MM.1S (cell line): ENCODE measurements around the gene SDHC.
"Not testable (repeated sequence)": the region's sequence is repeated elsewhere in the genome, so short reads cannot be mapped to it uniquely, and the experiment has no call there.

Experiments
- DNase-seq: peaks from one replicate; pipeline ENCODE4 v3.0.0-alpha.2; 2015
- H2AFZ ChIP-seq: fragments of 300-600 bp; sonication (generic); 2 replicates; pipeline ENCODE4 v1.6.0; 2016; ENCODE audit warnings: antibody characterized with exemption, low read length
- H3F3A ChIP-seq: fragments of 300-600 bp; sonication (generic); 2 replicates; pipeline ENCODE4 v1.6.1; 2016; ENCODE audit warnings: mild to moderate bottlenecking, antibody characterized with exemption, low read length, moderate library complexity, mixed read lengths; ENCODE audit not compliant: insufficient read depth
- H3K27ac ChIP-seq: fragments of 300-600 bp; sonication (generic); 2 replicates; pipeline ENCODE4 v1.5.1; 2016; ENCODE audit warnings: mild to moderate bottlenecking, low read length
- H3K27me3 ChIP-seq: fragments of 300-600 bp; sonication (generic); replicated peaks from 2 replicates; pipeline ENCODE4 v1.6.0; 2016; ENCODE audit warnings: low read length; ENCODE audit not compliant: insufficient read depth
- H3K36me3 ChIP-seq: fragments of 300-600 bp; sonication (generic); replicated peaks from 2 replicates; pipeline ENCODE4 v1.6.1; 2016; ENCODE audit warnings: mild to moderate bottlenecking, low read length, mixed read lengths; ENCODE audit not compliant: insufficient read depth
- H3K4me1 ChIP-seq: fragments of 300-600 bp; sonication (generic); 2 replicates; pipeline ENCODE4 v1.6.1; 2016; ENCODE audit warnings: low read length, mixed read lengths
- H3K4me2 ChIP-seq: fragments of 300-600 bp; sonication (generic); 2 replicates; pipeline ENCODE4 v1.6.0; 2016; ENCODE audit warnings: low read depth, low read length
- H3K4me3 ChIP-seq: fragments of 300-600 bp; sonication (generic); 2 replicates; pipeline ENCODE4 v1.5.1; 2016; ENCODE audit warnings: low read length, mixed read lengths
- H3K79me2 ChIP-seq: fragments of 300-600 bp; sonication (generic); 2 replicates; pipeline ENCODE4 v1.6.1; 2016; ENCODE audit warnings: mixed run types, low read length, mixed read lengths
- H3K9ac ChIP-seq: fragments of 300-600 bp; sonication (generic); 2 replicates; pipeline ENCODE4 v1.6.1; 2016; ENCODE audit warnings: low read length, mixed read lengths
- H3K9me2 ChIP-seq: fragments of 300-600 bp; sonication (generic); replicated peaks from 2 replicates; pipeline ENCODE4 v1.6.1; 2016; ENCODE audit warnings: mild to moderate bottlenecking, low read length, mixed read lengths; ENCODE audit not compliant: insufficient read depth
- H3K9me3 ChIP-seq: fragments of 300-600 bp; sonication (generic); replicated peaks from 2 replicates; pipeline ENCODE4 v1.6.1; 2016; ENCODE audit warnings: mild to moderate bottlenecking, low read length, mixed read lengths; ENCODE audit not compliant: insufficient read depth
- H4K20me1 ChIP-seq: fragments of 300-600 bp; sonication (generic); 2 replicates; pipeline ENCODE4 v1.6.1; 2016; ENCODE audit warnings: mild to moderate bottlenecking, low read length, moderate library complexity, mixed read lengths; ENCODE audit not compliant: insufficient read depth
- EZH2 ChIP-seq: fragments of 300-600 bp; sonication (generic); optimal IDR thresholded peaks from 2 replicates; pipeline ENCODE3; 2017; ENCODE audit warnings: low read depth, mild to moderate bottlenecking, antibody characterized with exemption, low read length, mixed read lengths
- EZH2phosphoT487 ChIP-seq: fragments of 300-600 bp; sonication (generic); IDR thresholded peaks from 2 replicates; pipeline ENCODE4 v1.6.1; 2018; ENCODE audit warnings: antibody characterized with exemption, low read length
- TF ChIP-seq, protein P1 (sequence below): fragments of 300-600 bp; sonication (generic); IDR thresholded peaks from 2 replicates; pipeline ENCODE4 v1.5.1; 2016; ENCODE audit warnings: antibody characterized with exemption, low read length, mixed read lengths

The SDHC gene

DNA sequence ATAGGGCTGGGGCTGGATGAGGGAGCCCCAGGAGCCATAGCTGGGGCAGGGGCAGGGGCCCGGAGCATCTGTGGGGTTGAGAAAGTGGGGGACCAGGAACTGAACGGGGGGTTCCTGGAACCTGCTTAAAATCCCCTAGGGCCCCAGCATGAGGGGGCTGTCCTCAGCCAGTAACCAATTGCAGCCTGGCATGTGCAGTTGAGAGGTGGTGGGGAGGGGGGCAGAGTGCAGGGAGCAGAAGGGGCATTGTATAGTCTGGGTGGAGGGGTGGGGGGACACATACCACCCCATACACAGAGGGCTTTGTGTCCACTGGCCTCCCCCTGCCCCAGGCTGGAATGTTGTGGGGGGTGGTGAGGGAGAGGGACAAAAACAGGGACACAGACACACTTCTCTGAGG lies 4.3 kb upstream of the SDHC start, which contains the start of gene MPZ:
Gene MPZ, minus strand, starts transcription at position 101 of the 400 bp plus-strand sequence. Its CDS starts 63 bp downstream, at position 38.
- H3K4me2 ChIP-seq: no peak within 1 kb of the TSS
- H3K4me3 ChIP-seq: no peak within 1 kb of the TSS
- H2AFZ ChIP-seq: no peak within 1 kb of the TSS
- no peaks in the 10 kb centered on the region for H3K9me3 ChIP-seq
- no peaks in the 10 kb centered on the region for H3K27me3 ChIP-seq
- H3K4me1 ChIP-seq: 0 out of 2 replicates have a peak, but pooled peaks cover 3% of the 10 kb centered on the region
- H3K36me3 ChIP-seq: no peaks in the 10 kb centered on the region
- H3F3A ChIP-seq: peaks cover 7% of the 10 kb centered on the region
- H3K9me2 ChIP-seq: no peaks in the 10 kb centered on the region
- no peaks in the 10 kb centered on the region for H4K20me1 ChIP-seq
- TF ChIP-seq EZH2 (no peak), EZH2phosphoT487 (no peak)
- TF ChIP-seq, protein P1, sequence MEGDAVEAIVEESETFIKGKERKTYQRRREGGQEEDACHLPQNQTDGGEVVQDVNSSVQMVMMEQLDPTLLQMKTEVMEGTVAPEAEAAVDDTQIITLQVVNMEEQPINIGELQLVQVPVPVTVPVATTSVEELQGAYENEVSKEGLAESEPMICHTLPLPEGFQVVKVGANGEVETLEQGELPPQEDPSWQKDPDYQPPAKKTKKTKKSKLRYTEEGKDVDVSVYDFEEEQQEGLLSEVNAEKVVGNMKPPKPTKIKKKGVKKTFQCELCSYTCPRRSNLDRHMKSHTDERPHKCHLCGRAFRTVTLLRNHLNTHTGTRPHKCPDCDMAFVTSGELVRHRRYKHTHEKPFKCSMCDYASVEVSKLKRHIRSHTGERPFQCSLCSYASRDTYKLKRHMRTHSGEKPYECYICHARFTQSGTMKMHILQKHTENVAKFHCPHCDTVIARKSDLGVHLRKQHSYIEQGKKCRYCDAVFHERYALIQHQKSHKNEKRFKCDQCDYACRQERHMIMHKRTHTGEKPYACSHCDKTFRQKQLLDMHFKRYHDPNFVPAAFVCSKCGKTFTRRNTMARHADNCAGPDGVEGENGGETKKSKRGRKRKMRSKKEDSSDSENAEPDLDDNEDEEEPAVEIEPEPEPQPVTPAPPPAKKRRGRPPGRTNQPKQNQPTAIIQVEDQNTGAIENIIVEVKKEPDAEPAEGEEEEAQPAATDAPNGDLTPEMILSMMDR: no peak
- no peak within 1 kb of the TSS for H3K9ac ChIP-seq
- no peak within 1 kb of the TSS for H3K27ac ChIP-seq
- H3K79me2 ChIP-seq: peaks cover 8% of the 10 kb centered on the region
- DNase-seq: no peak

DNA sequence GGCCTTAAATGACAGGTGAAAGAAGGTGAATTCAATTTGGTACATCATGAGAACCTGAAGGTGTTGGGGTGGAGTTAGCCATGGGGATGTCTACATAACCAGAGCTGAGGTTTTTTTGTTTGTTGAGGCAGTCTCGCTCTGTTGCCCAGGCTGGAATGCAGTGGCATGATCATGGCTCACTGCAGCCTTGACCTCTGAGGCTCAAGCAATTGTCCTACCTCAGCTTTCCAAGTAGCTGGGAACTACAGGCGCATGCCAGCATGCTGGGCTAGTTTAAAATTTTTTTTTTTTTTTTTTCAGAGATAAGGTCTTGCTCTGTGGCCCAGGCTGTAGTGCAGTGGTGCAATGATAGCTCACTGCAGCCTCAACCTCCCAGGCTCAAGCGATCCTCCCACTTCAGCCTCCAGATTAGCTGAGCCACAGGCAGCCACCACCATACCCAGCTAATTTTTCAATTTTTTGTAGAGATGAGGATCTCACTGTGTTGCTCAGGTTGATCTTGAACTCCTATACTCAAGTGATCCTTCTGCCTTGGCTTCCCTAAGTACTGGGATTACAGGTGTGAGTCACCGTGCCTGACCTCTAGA lies 2.5 kb upstream of the SDHC start:
- no peak for DNase-seq
- Histone ChIP-seq H3K27ac (no peak overlapping the region), H2AFZ (no peak overlapping the region), H3K4me2 (no peak overlapping the region), H3K9ac (no peak overlapping the region), H3K4me1 (0 out of 2 replicates have a peak, but pooled peaks cover 9% of the 10 kb centered on the region), H3F3A (peaks cover 7% of the 10 kb centered on the region), H3K27me3 (no peaks in the 10 kb centered on the region), H3K9me2 (no peaks in the 10 kb centered on the region), H3K4me3 (no peak overlapping the region), H4K20me1 (no peaks in the 10 kb centered on the region), H3K79me2 (peaks cover 24% of the 10 kb centered on the region), H3K36me3 (no peaks in the 10 kb centered on the region), H3K9me3 (no peaks in the 10 kb centered on the region)
- no peak for TF ChIP-seq EZH2
- no peak for TF ChIP-seq EZH2phosphoT487
- TF ChIP-seq, protein P1: no peak

DNA sequence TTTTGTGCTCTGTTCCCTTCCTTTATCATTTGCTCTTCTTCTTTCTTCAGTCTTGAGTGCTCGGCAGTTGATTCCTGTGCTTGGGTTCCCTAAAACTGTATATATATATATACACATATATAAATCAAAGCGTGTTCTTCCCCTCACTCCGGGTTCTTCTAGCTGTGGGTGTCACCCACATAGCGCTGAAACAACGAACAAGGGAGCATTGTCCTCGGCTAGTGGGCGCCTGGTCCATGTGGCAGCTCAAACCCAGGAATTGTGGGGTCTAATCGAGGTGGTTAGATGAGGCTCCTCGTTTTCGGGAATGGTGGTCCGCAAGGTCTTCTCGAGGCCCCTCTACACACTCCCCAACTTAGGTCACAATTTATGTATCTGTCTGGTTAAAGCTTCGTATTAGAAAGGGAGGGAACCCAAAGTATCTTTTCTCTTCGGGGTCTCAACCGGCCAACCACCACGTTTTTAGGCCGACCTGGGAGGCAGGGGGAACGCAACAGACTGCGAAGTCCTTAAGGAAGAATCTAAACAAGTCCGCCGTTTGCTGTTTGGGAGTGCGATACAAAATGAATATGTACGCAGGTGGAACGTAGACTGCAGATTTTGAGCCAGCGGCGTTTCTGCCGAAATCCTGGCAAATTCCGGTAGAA lies 504 bp upstream of the SDHC start:
- DNase-seq: no peak
- Histone ChIP-seq H2AFZ (peak overlapping the region; percentile 89), H3K27ac (peak overlapping the region; percentile 68; the same call in 1 of the 2 replicates), H3K9me2 (no peaks in the 10 kb centered on the region), H3K79me2 (peaks cover 26% of the 10 kb centered on the region), H3K9ac (peak overlapping the region; percentile 89), H3K27me3 (no peaks in the 10 kb centered on the region), H4K20me1 (no peaks in the 10 kb centered on the region), H3K4me2 (peak overlapping the region; percentile 68), H3K9me3 (no peaks in the 10 kb centered on the region), H3K36me3 (no peaks in the 10 kb centered on the region), H3F3A (peaks cover 7% of the 10 kb centered on the region), H3K4me1 (0 out of 2 replicates have a peak, but pooled peaks cover 5% of the 10 kb centered on the region), H3K4me3 (peak overlapping the region; percentile 83)
- TF ChIP-seq, protein P1: no peak
- no peak for TF ChIP-seq EZH2phosphoT487
- no peak for TF ChIP-seq EZH2

DNA sequence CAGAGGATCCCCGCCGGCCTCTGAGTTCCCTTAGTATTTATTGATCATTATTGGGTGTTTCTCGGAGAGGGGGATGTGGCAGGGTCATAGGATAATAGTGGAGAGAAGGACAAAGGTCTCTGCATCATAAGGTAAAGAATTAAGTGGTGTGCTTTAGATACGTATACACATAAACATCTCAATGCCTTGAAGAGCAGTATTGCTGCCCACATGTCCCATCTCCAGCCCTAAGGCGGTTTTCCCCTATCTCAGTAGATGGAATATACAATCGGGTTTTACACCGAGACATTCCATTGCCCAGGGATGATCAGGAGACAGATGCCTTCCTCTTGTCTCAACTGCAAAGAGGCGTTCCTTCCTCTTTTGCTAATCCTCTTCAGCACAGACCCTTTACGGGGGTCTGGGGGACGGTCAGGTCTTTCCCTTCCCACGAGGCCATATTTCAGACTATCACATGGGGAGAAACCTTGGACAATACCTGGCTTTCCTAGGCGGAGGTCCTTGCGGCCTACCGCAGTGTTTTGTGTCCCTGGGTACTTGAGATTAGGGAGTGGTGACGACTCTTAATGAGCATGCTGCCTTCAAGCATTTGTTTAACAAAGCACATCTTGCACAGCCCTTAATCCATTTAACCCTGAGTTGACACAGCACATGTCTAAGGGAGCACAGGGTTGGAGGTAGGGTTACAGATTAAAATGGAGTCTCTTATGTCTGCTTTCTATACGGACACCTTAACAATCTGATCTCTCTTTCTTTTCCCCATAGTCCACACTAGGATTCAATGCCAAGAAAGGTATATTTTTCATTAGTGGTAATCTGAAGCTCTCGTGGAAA lies 1.9 kb downstream of the SDHC start:
- not testable (repeated sequence) for H3K27me3 ChIP-seq, H3K4me2 ChIP-seq, H3K9me2 ChIP-seq, H3K36me3 ChIP-seq, H2AFZ ChIP-seq, H4K20me1 ChIP-seq, H3K9me3 ChIP-seq, H3K9ac ChIP-seq, H3K4me3 ChIP-seq, DNase-seq, H3F3A ChIP-seq, H3K27ac ChIP-seq, H3K4me1 ChIP-seq
- peaks cover 26% of the 10 kb centered on the region for H3K79me2 ChIP-seq
